Astrocyte of the cerebellum (primary cell): ENCODE results near the gene UPK3BL1.
A peak's percentile ranks its signal among the peaks of the same experiment; 100 is the strongest.
"Not testable (repeated sequence)": the region's sequence is repeated elsewhere in the genome, so short reads cannot be mapped to it uniquely, and the experiment has no call there.

Experiments used
- DNase-seq: peaks from one replicate; pipeline ENCODE4 v3.0.0-alpha.2; 2011; ENCODE audit warnings: low read depth
- H3K4me3 ChIP-seq: 2 replicates; pipeline ENCODE4 v1.5.1; 2011; ENCODE audit warnings: mild to moderate bottlenecking, low read depth, low read length, moderate library complexity
- in situ Hi-C: cut with HindIII; loops from 2 replicates; pipeline ENCODE4 v1.10.0; 2017; ENCODE audit warnings: low sequenced_read_pairs

The UPK3BL1 gene, protein sequence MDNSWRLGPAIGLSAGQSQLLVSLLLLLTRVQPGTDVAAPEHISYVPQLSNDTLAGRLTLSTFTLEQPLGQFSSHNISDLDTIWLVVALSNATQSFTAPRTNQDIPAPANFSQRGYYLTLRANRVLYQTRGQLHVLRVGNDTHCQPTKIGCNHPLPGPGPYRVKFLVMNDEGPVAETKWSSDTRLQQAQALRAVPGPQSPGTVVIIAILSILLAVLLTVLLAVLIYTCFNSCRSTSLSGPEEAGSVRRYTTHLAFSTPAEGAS

GRCh38 chr7:102642691-102643090 lies at the start of gene UPK3BL1:
Gene UPK3BL1 (minus strand): TSS chr7:102642791. CDS start chr7:102642741, 50 bp downstream.
- in situ Hi-C loops, DNase-seq, H3K4me3 ChIP-seq: not testable (repeated sequence)

- DNase-seq, H3K4me3 ChIP-seq, in situ Hi-C loops: not testable (repeated sequence)
These were observed 48.0 kb upstream of the UPK3BL1 start for GRCh38 chr7:102690602-102691001.

DNA sequence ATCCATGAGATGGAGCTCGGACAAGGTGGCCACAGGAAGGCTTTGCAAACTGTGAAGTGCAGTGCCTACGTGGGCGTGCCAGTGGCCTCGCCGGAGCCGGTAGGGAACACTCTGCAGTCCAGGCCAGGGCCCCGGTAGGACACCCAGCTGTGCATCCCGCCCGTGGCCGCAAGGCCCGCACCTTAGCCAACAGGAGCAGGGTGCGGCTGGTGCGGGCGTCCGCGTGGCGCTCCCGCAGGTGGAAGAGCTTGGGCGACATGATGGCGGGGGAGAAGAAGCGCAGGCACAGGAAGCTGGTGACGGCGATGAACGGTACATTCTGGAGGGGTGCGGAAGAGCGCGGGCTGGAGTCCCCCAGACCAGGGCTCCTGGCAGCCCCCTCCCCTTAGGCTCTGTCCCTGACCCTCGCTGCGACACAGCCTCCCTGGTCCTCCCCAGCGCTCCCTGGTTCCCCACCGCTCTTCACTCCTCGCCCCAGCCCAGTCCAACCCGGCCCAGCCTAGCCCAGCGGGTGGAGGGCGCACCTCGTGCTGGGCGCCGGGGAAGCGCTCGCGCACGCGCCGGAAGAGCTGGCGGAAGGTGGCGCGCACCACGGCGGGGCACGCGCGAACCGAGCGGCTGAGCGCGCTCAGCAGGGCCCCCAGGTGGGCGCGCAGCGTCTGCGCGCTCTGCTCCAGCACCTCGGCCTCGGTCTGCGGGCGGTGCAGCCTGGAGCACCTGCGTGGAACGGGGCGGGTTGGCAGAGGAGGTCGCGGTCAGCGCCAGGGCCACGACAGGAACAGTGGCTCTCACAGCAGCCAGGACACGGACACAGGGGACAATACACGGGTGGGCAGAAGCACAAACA lies 47.1 kb upstream of the UPK3BL1 start:
- in situ Hi-C loops, H3K4me3 ChIP-seq, DNase-seq: not testable (repeated sequence)

- in situ Hi-C loops, DNase-seq, H3K4me3 ChIP-seq: not testable (repeated sequence)
These were observed 45.9 kb upstream of the UPK3BL1 start for GRCh38 chr7:102688299-102689036.

GRCh38 chr7:102682560-102682959 lies 40.0 kb upstream of the UPK3BL1 start:
- DNase-seq, H3K4me3 ChIP-seq, in situ Hi-C loops: not testable (repeated sequence)

DNA sequence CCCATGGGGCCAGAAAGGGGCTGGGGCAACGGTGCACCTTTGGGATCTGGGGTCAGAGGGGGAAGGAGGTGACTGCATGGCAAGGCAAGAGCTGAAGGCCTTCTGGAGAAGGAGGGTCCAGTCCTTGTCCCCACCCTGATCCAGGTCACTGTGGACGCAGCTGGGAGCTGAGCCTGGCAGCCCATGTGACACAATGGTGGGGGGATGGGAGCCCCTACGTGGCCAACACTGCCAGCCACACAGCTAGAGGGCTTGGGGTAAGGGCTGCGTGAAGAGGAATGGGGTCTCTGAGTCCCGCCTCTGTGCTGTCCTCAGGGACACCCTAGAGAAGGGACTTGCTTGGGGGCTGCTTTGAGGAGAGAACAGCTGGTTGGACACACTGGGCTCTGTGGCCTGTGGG lies 38.2 kb upstream of the UPK3BL1 start:
- DNase-seq, H3K4me3 ChIP-seq, in situ Hi-C loops: not testable (repeated sequence)

DNA sequence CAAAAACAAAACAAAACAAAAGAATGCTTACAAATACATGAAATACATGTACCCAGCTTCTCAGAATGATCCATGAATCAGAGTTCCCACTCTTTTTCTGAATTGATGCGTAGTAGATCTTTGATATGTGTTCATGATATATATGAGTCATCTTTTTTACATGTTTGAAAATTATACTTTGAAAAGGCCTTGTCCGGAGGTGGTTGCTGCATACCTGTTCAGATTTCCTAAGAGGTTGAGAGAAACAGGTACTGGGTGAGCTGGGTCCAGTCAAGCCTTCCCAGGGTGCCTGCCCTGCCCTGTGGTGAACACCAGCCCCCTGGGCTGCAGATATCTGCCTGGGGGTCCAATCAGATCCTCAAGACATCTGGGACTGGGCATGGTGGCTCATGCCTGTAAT lies 33.0 kb upstream of the UPK3BL1 start:
- DNase-seq, H3K4me3 ChIP-seq, in situ Hi-C loops: not testable (repeated sequence)

DNA sequence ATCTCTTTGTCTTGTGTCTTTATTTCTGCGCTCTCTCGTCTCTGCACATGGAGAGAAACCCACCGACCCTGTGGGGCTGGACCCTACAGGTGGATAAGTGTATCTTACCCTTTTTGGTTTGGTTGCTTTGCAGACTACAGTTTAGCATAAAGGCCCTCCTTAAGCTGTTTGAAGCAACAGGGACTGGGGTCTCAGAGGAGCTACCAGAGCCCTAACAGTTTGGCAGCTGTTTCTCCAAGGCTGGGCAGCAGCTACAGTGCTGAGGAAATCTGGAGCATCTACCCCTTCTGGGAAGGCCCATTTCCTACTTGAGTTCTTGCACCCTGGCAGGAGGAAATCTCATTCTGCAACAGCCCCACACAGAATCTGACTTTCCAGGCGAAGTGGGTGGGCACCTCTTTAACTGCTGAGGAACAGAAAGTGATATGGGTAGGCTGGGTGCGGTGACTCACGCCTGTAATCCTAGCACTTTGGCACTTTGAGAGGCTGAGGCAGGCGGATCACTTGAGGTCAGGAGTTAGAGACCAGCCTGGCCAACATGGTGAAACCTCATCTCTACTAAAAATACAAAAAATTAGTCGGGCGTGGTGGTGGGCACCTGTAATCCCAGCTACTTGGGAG lies 31.0 kb upstream of the UPK3BL1 start:
- DNase-seq, in situ Hi-C loops, H3K4me3 ChIP-seq: not testable (repeated sequence)

GRCh38 chr7:102671956-102672307 lies 29.3 kb upstream of the UPK3BL1 start:
- DNase-seq, in situ Hi-C loops, H3K4me3 ChIP-seq: not testable (repeated sequence)

- peak within 1 kb of the TSS; percentile 44 for H3K4me3 ChIP-seq
- DNase-seq: peak; percentile 15
- in situ Hi-C loops: not testable (repeated sequence)
These were observed 28.8 kb upstream of the UPK3BL1 start, which contains the start of gene POLR2J2 for GRCh38 chr7:102671166-102671955. Gene POLR2J2 (minus strand): TSS chr7:102671663. CDS start chr7:102671601, 62 bp downstream.

- DNase-seq, H3K4me3 ChIP-seq, in situ Hi-C loops: not testable (repeated sequence)
These were observed 24.9 kb upstream of the UPK3BL1 start for GRCh38 chr7:102667523-102667922.

GRCh38 chr7:102666850-102667249 lies 24.3 kb upstream of the UPK3BL1 start:
- in situ Hi-C loops, H3K4me3 ChIP-seq, DNase-seq: not testable (repeated sequence)

DNA sequence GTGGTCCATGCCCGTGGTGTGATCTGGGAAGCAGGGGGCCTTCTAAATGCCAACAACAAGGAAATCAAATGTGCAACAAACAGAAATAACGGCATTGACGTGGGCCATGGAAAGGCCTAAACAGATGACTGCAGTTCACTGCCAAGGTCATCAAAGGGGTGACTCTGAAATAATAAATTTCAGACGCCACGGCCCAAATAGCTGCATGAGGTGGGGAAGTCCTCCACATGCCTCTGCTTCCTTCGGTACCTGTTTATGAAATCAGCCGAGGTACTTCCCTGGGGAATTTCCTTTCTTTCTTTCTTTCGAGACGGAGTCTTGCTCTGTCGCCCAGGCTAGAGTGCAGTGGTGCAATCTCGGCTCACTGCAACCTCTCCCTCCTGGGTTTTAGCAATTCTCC lies 22.2 kb upstream of the UPK3BL1 start:
- in situ Hi-C loops, H3K4me3 ChIP-seq, DNase-seq: not testable (repeated sequence)

DNA sequence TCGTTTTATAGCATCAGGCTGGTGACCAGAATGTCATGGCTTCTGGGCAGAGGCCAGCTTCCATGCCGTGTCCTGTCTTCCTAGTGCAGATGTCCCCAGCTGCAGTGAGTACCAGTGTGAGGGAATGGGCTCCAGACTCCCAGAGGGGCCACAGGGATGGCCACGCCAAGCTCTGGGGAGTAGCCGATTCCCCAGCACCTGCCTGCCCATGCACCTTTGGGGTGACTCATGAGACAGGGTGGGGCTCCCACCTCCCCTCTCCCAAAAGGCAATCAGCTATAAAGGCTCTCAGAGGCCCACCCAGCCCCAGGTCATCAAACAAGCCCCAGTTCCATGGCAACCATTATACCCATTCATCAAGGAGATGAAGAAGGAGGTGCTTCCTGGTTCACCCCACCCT lies 7.3 kb upstream of the UPK3BL1 start, which contains the start of gene SPDYE2B:
SPDYE2B (plus strand) TSS at position 396 of the 400 bp plus-strand sequence. CDS start 2,030 bp downstream, outside the sequence.
- in situ Hi-C loops, H3K4me3 ChIP-seq, DNase-seq: not testable (repeated sequence)

DNA sequence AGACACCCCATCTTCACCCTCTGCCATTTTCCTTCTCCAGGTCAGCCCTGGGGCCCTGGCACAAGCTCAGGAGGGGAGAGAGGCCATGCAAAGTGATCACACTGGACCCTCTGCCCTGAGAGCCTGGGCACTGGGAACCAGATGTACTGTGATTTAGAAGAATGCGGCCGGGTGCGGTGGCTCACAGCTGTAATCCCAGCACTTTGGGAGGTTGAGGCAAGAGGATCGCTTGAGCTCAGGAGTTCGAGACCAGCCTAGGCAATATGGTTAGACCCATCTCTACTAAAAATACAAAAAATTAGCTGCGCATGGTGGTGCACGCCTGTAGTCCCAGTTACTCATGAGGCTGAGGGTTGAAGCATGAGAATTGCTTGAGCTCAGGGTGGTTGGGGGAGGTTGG lies 5.2 kb upstream of the UPK3BL1 start:
- H3K4me3 ChIP-seq, in situ Hi-C loops, DNase-seq: not testable (repeated sequence)

GRCh38 chr7:102643404-102643803 lies 813 bp upstream of the UPK3BL1 start:
- H3K4me3 ChIP-seq, DNase-seq, in situ Hi-C loops: not testable (repeated sequence)
